GM12872 (cell line): ENCODE results near the gene GPATCH11.

Source experiments
- TF ChIP-seq, protein P1 (sequence below): IDR thresholded peaks from 3 replicates; pipeline ENCODE4 v1.5.1; 2011; ENCODE audit warnings: low read depth, mild to moderate bottlenecking, low read length, moderate library complexity; ENCODE audit not compliant: insufficient read depth

GPATCH11 gene

GRCh38 chr2:37061776-37062175 lies 22.5 kb upstream of the GPATCH11 start:
- TF ChIP-seq, protein P1, sequence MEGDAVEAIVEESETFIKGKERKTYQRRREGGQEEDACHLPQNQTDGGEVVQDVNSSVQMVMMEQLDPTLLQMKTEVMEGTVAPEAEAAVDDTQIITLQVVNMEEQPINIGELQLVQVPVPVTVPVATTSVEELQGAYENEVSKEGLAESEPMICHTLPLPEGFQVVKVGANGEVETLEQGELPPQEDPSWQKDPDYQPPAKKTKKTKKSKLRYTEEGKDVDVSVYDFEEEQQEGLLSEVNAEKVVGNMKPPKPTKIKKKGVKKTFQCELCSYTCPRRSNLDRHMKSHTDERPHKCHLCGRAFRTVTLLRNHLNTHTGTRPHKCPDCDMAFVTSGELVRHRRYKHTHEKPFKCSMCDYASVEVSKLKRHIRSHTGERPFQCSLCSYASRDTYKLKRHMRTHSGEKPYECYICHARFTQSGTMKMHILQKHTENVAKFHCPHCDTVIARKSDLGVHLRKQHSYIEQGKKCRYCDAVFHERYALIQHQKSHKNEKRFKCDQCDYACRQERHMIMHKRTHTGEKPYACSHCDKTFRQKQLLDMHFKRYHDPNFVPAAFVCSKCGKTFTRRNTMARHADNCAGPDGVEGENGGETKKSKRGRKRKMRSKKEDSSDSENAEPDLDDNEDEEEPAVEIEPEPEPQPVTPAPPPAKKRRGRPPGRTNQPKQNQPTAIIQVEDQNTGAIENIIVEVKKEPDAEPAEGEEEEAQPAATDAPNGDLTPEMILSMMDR, result no peak

GRCh38 chr2:37068686-37069085 lies 15.6 kb upstream of the GPATCH11 start:
- TF ChIP-seq, protein P1, result no peak

GRCh38 chr2:37070931-37071330 lies 13.4 kb upstream of the GPATCH11 start:
- TF ChIP-seq, protein P1, result no peak

DNA sequence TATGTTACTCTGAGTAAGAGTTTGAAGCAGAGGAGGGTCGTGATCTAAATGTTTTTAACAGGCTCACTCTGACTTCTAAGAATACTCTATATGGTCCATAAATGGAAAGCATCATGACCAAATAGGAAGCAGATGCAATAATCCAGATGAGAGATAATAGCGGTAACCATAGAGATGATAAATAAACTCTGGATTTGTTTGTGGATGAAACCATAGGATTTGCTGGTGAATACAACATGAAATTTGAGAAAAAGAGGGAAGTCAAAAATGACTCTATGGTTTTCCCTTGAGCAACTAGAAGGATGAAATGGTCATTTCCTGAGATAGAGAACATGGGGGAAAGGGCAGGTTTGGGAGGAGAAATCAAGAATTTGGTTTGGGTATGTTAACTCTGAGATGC lies 4.1 kb upstream of the GPATCH11 start:
- TF ChIP-seq, protein P1, result no peak

DNA sequence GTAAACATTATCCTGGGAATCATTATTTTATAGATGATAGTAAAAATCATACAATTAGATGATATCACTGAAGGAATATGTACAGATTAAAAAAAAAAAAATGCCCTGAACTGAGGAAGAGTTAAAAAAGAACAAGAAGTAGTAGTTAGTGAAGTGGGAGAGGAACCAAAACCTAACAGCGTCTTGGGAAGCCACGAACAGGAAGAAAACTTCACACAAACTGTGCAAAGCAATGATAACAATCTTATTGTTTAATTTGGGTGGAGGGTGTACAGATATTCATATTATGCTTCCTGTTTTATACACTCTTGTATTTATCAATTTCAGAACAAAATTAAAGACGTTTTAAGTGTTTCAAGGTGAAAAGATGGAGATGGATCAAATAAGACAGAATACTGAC lies 3.6 kb upstream of the GPATCH11 start:
- TF ChIP-seq, protein P1, result no peak

- TF ChIP-seq, protein P1, result no peak
Observed at GRCh38 chr2:37084797-37085196, 479 bp downstream of the GPATCH11 start.

GRCh38 chr2:37085731-37086147 lies 1.4 kb downstream of the GPATCH11 start:
- TF ChIP-seq, protein P1, result no peak
